Ramos (cell line): ENCODE measurements around the gene B3GALNT1.
"Not testable (repeated sequence)": the region's sequence is repeated elsewhere in the genome, so short reads cannot be mapped to it uniquely, and the experiment has no call there.

Source experiments
- in situ Hi-C: fragments of 300-500 bp; cut with MboI; formaldehyde crosslinking; loops from one replicate; pipeline ENCODE4 v1.14.3; 2022; ENCODE audit warnings: low sequenced_read_pairs; ENCODE audit not compliant: unreplicated experiment

Gene B3GALNT1

GRCh38 chr3:161034913-161035550 lies 70.1 kb downstream of the B3GALNT1 start:
- in situ Hi-C loops = not testable (repeated sequence)
